Measurements from ENCODE around the gene TMEM237.

The TMEM237 gene

GRCh38 chr2:201642086-201642578, 1.2 kb downstream of the TMEM237 start:
- DNase-seq (ENCODE audit: low spot score) = no peak

- DNase-seq (ENCODE audit: low spot score) = no peak
Measured at GRCh38 chr2:201639205-201639604, 4.1 kb downstream of the TMEM237 start.

- DNase-seq (ENCODE audit: low spot score) = no peak
Measured at GRCh38 chr2:201638326-201638725, 5.0 kb downstream of the TMEM237 start.

- no peak for DNase-seq (ENCODE audit: low spot score)
Measured at GRCh38 chr2:201633661-201634249, 9.5 kb downstream of the TMEM237 start.

GRCh38 chr2:201631041-201631440, 12.3 kb downstream of the TMEM237 start:
- DNase-seq (ENCODE audit: low spot score) = no peak

GRCh38 chr2:201630577-201630976, 12.7 kb downstream of the TMEM237 start:
- no peak for DNase-seq (ENCODE audit: low spot score)

GRCh38 chr2:201628545-201628944, 14.8 kb downstream of the TMEM237 start:
- no peak for DNase-seq (ENCODE audit: low spot score)

- DNase-seq (ENCODE audit: low spot score) = no peak
Measured at GRCh38 chr2:201622306-201622970, 20.9 kb downstream of the TMEM237 start.

- DNase-seq (ENCODE audit: low spot score) = no peak
Measured at GRCh38 chr2:201621293-201621999, 21.9 kb downstream of the TMEM237 start.

- DNase-seq (ENCODE audit: low spot score) = peak; percentile 20
Measured at GRCh38 chr2:201618744-201619662, 24.3 kb downstream of the TMEM237 start.

- no peak for DNase-seq (ENCODE audit: low spot score)
Measured at GRCh38 chr2:201608021-201608420, 35.3 kb downstream of the TMEM237 start.

GRCh38 chr2:201607568-201607967, 35.7 kb downstream of the TMEM237 start:
- DNase-seq (ENCODE audit: low spot score) = no peak

GRCh38 chr2:201600906-201601305, 42.4 kb downstream of the TMEM237 start:
- no peak for DNase-seq (ENCODE audit: low spot score)

- DNase-seq (ENCODE audit: low spot score) = no peak
Measured at GRCh38 chr2:201597397-201597796, 45.9 kb downstream of the TMEM237 start.

- no peak for DNase-seq (ENCODE audit: low spot score)
Measured at GRCh38 chr2:201580486-201580885, 62.8 kb downstream of the TMEM237 start.

GRCh38 chr2:201579536-201579935, 63.8 kb downstream of the TMEM237 start:
- DNase-seq (ENCODE audit: low spot score) = no peak

GRCh38 chr2:201575971-201576370, 67.3 kb downstream of the TMEM237 start:
- no peak for DNase-seq (ENCODE audit: low spot score)

- no peak for DNase-seq (ENCODE audit: low spot score)
Measured at GRCh38 chr2:201574766-201575165, 68.5 kb downstream of the TMEM237 start.

- no peak for DNase-seq (ENCODE audit: low spot score)
Measured at GRCh38 chr2:201572846-201573508, 70.3 kb downstream of the TMEM237 start.

All from iPS-NIHi11 (cell line).